Mesodermal cell (in vitro differentiated cells): ENCODE results near the gene CEP44.

ENCODE experiments used
- H3K27ac ChIP-seq: 2 replicates; pipeline ENCODE4 v1.7.0; 2013; ENCODE audit warnings: mild to moderate bottlenecking, low read depth, low read length, moderate library complexity; ENCODE audit not compliant: severe bottlenecking
- H3K36me3 ChIP-seq: 2 replicates; pipeline ENCODE4 v1.7.1; 2013; ENCODE audit warnings: mild to moderate bottlenecking, low read length, moderate library complexity; ENCODE audit not compliant: control insufficient read depth, insufficient read depth
- H3K4me1 ChIP-seq: one replicate; pipeline ENCODE4 v1.7.1; 2013; ENCODE audit warnings: mild to moderate bottlenecking, low read length; ENCODE audit not compliant: insufficient read depth, control insufficient read depth, poor library complexity, severe bottlenecking
- H3K4me3 ChIP-seq: 2 replicates; pipeline ENCODE4 v1.7.0; 2013; ENCODE audit warnings: low read length, control low read depth, mild to moderate bottlenecking; ENCODE audit not compliant: insufficient read depth, poor library complexity, severe bottlenecking; ENCODE audit errors: extremely low read depth
- H3K9me3 ChIP-seq: 2 replicates; pipeline ENCODE4 v1.7.1; 2013; ENCODE audit warnings: mild to moderate bottlenecking, low read length, moderate library complexity; ENCODE audit not compliant: control insufficient read depth
- WGBS, 2 experiments: methylation state at CpG; one replicate each; pipeline ENCODE4 v1.1.5; 2013; ENCODE audit warnings: missing lambda C conversion rate in 2 of 2; ENCODE audit not compliant: insufficient coverage in 2 of 2; 5-methylcytosine and 5-hydroxymethylcytosine counted together

Gene CEP44

GRCh38 chr4:174320494-174321199 lies 36.9 kb downstream of the CEP44 start:
- Histone ChIP-seq H3K36me3 (no peaks in the 10 kb centered on the region), H3K9me3 (no peaks in the 10 kb centered on the region), H3K27ac (peak overlapping the region; percentile 54), H3K4me1 (peaks cover 6% of the 10 kb centered on the region), H3K4me3 (no peak overlapping the region)
- WGBS, 2 experiments = 71 to 96% methylated on average over 2 to 4 of the region's 5 CpGs

GRCh38 chr4:174324236-174324635 lies 40.5 kb downstream of the CEP44 start:
- Histone ChIP-seq H3K4me3 (no peak overlapping the region), H3K4me1 (peaks cover 6% of the 10 kb centered on the region), H3K27ac (no peak overlapping the region), H3K36me3 (no peaks in the 10 kb centered on the region), H3K9me3 (no peaks in the 10 kb centered on the region)
- no CpG with 5 or more reads among the region's 1 CpG for WGBS, 2 experiments

- H3K4me1 ChIP-seq = peaks cover 6% of the 10 kb centered on the region
- H3K4me3 ChIP-seq = no peak overlapping the region
- H3K36me3 ChIP-seq = no peaks in the 10 kb centered on the region
- no CpG with 5 or more reads among the region's 2 CpGs for WGBS, 2 experiments
- no peaks in the 10 kb centered on the region for H3K9me3 ChIP-seq
- H3K27ac ChIP-seq = no peak overlapping the region
Measured at GRCh38 chr4:174324725-174325124, 41.0 kb downstream of the CEP44 start.

GRCh38 chr4:174332741-174333493 lies 49.2 kb downstream of the CEP44 start:
- Histone ChIP-seq H3K4me1 (no peaks in the 10 kb centered on the region), H3K9me3 (no peaks in the 10 kb centered on the region), H3K36me3 (no peaks in the 10 kb centered on the region), H3K27ac (no peak overlapping the region), H3K4me3 (no peak overlapping the region)
- WGBS, 2 experiments = 80% methylated on average over 1 of the region's 4 CpGs; no CpG with 5 or more reads in 1 of the 2 experiments

- H3K4me1 ChIP-seq = no peaks in the 10 kb centered on the region
- no peaks in the 10 kb centered on the region for H3K9me3 ChIP-seq
- WGBS, 2 experiments = 90 to 100% methylated on average over 2 of the region's 3 CpGs
- no peaks in the 10 kb centered on the region for H3K36me3 ChIP-seq
- no peak overlapping the region for H3K27ac ChIP-seq
- H3K4me3 ChIP-seq = no peak overlapping the region
Measured at GRCh38 chr4:174334628-174335027, 50.9 kb downstream of the CEP44 start.

GRCh38 chr4:174340714-174341113 lies 57.0 kb downstream of the CEP44 start:
- Histone ChIP-seq H3K9me3 (no peaks in the 10 kb centered on the region), H3K4me1 (no peaks in the 10 kb centered on the region), H3K27ac (no peak overlapping the region), H3K4me3 (no peak overlapping the region), H3K36me3 (no peaks in the 10 kb centered on the region)
- no CpG with 5 or more reads among the region's 2 CpGs for WGBS, 2 experiments

- Histone ChIP-seq H3K9me3 (no peaks in the 10 kb centered on the region), H3K27ac (no peak overlapping the region), H3K36me3 (no peaks in the 10 kb centered on the region), H3K4me1 (no peaks in the 10 kb centered on the region), H3K4me3 (no peak overlapping the region)
- WGBS, 2 experiments = 100% methylated on average over 1 of the region's 1 CpG
Measured at GRCh38 chr4:174349156-174349555, 65.4 kb downstream of the CEP44 start.

- WGBS, 2 experiments = 65 to 77% methylated on average over 4 of the region's 5 CpGs
- Histone ChIP-seq H3K27ac (no peak overlapping the region), H3K36me3 (no peaks in the 10 kb centered on the region)
Measured at GRCh38 chr4:174352061-174352819, 68.5 kb downstream of the CEP44 start.

GRCh38 chr4:174357321-174357720 lies 73.6 kb downstream of the CEP44 start:
- peaks cover 7% of the 10 kb centered on the region for H3K9me3 ChIP-seq
- H3K4me3 ChIP-seq = no peak overlapping the region
- WGBS, 2 experiments = 97 to 100% methylated on average over 1 to 3 of the region's 4 CpGs
- no peaks in the 10 kb centered on the region for H3K36me3 ChIP-seq
- no peak overlapping the region for H3K27ac ChIP-seq
- peaks cover 13% of the 10 kb centered on the region for H3K4me1 ChIP-seq

More at GRCh38 chr4:174352061-174352819, 68.5 kb downstream of the CEP44 start:
- Histone ChIP-seq H3K9me3 (no peaks in the 10 kb centered on the region), H3K4me3 (no peak overlapping the region), H3K4me1 (no peaks in the 10 kb centered on the region)

GRCh38 chr4:174358410-174358809 lies 74.7 kb downstream of the CEP44 start:
- Histone ChIP-seq H3K4me3 (no peak overlapping the region), H3K9me3 (peaks cover 7% of the 10 kb centered on the region), H3K27ac (no peak overlapping the region), H3K4me1 (peaks cover 13% of the 10 kb centered on the region), H3K36me3 (no peaks in the 10 kb centered on the region)
- 100% methylated on average over 1 of the region's 1 CpG for WGBS, 2 experiments
